Loucy (cell line): ENCODE measurements around the gene DENND2D.

ENCODE experiments used
- CTCF ChIP-seq: fragments of 200-600 bp; sonication (generic); conservative IDR thresholded peaks from 2 replicates; pipeline ENCODE4 v1.5.1; 2014; ENCODE audit warnings: mild to moderate bottlenecking, antibody characterized with exemption, low read length
- EZH2phosphoT487 ChIP-seq: fragments of 200-600 bp; IDR thresholded peaks from 2 replicates; pipeline ENCODE4 v1.6.1; 2018; ENCODE audit warnings: antibody characterized with exemption, mild to moderate bottlenecking, moderate library complexity, borderline replicate concordance

DNA sequence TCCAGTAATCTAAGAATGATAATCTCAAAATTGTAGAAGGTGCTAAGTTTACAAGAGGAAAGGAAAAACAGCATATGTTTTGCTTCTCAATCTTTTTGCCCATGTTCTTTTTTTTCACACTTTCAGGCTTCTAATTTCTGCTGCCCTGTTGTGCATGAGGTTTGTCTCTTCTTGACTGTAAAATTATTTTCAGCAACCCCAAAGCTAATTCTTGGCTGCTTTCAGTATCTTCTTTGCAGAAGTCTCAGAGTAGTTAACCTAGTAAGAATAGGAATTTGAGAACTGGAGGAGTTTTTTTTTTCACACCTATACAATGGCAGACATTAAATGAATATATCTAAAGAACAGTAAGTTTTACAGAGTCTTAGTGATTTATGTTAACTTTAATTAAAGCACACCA, 26.4 kb downstream of the DENND2D start:
- TF ChIP-seq CTCF (no peak), EZH2phosphoT487 (no peak)
